ENCODE data around the gene TM4SF18. TPM values are rescaled to one million over a fixed set of nuclear protein-coding genes. Genes with fewer than 3 reads are reported as not detected.

Gene TM4SF18
- total RNA-seq, 1 experiment from 2014 or later, result 9.8 TPM

- Histone ChIP-seq H4K5ac (ENCODE audit: insufficient read length, low read depth, low read length) (no peak overlapping the region), H2BK12ac (ENCODE audit: insufficient read length, low read depth, low read length) (no peak overlapping the region), H3T11ph (ENCODE audit: low read length) (no peak overlapping the region), H2AK5ac (ENCODE audit: insufficient read length, low read length) (no peak overlapping the region), H3K18ac (ENCODE audit: insufficient read length, low read depth, low read length) (no peak overlapping the region), H2BK20ac (ENCODE audit: low read depth, low read length, poor library complexity, severe bottlenecking) (no peak overlapping the region), H4K20me1 (ENCODE audit: control insufficient read depth, insufficient read depth, insufficient read length) (no peaks in the 10 kb centered on the region), H3K23me2 (ENCODE audit: insufficient read length, low read depth, low read length, poor library complexity, severe bottlenecking) (no peaks in the 10 kb centered on the region), H3K23ac (ENCODE audit: insufficient read length, low read depth, low read length) (no peak overlapping the region), H3K4ac (ENCODE audit: low read depth, low read length) (no peak overlapping the region), H2AFZ (ENCODE audit: low read length) (no peak overlapping the region), H2BK15ac (ENCODE audit: low read depth, low read length) (no peak overlapping the region), H3K27me3 (ENCODE audit: insufficient read depth, low read length) (no peaks in the 10 kb centered on the region), H3K4me2 (ENCODE audit: insufficient read depth, insufficient read length, low read length) (no peak overlapping the region), H3K4me1 (ENCODE audit: insufficient read depth, low read length) (no peaks in the 10 kb centered on the region; the same call in 1 of the 2 replicates), H2BK120ac (ENCODE audit: low read depth, low read length, poor library complexity, severe bottlenecking) (no peak overlapping the region), H3K9me3 (ENCODE audit: control insufficient read depth, low read depth, low read length) (no peaks in the 10 kb centered on the region), H4K8ac (replicated peaks; ENCODE audit: insufficient read length, low read depth, low read length) (no peak overlapping the region), H3K79me1 (ENCODE audit: insufficient read depth, low read depth, low read length, poor library complexity, severe bottlenecking) (no peaks in the 10 kb centered on the region), H4K91ac (ENCODE audit: insufficient read length, low read depth, low read length) (no peak overlapping the region), H3K14ac (ENCODE audit: insufficient read depth, low read length) (no peak overlapping the region), H3K27ac (ENCODE audit: insufficient read length, low read depth, low read length) (no peak overlapping the region), H3K79me2 (ENCODE audit: insufficient read depth, low read length) (no peaks in the 10 kb centered on the region), H3K56ac (ENCODE audit: insufficient read length, low read depth, low read length) (no peak overlapping the region), H3K9ac (ENCODE audit: extremely low read depth, insufficient read length, low read length) (no peak overlapping the region), H2BK5ac (ENCODE audit: insufficient read length, low read length) (no peak overlapping the region)
- WGBS (ENCODE audit: extremely low coverage, insufficient read length, low lambda C conversion rate), result no CpG with 5 or more reads among the region's 8 CpGs
- H3K27ac Mint-ChIP-seq, result no peak overlapping the region
- peaks cover 8 to 23% (median 14%) of the 10 kb centered on the region in 3 experiments for H3K36me3 Mint-ChIP-seq (ENCODE audit: insufficient read depth in 1 of 3, low read depth in 3 of 3)
- H3K4me3 Mint-ChIP-seq, result no peak overlapping the region
- H3K9me3 Mint-ChIP-seq, result peaks cover 22 to 25% of the 10 kb centered on the region in 2 experiments
- no peaks in the 10 kb centered on the region; the same call in 1 of the 2 replicates for H3K27me3 Mint-ChIP-seq (ENCODE audit: low read depth)
- DNase-seq, result no peak
- TF ChIP-seq CTCF (conservative IDR thresholded peaks at IDR 0.05), result no peak
- peaks cover 28 to 32% of the 10 kb centered on the region in 2 experiments for H3K4me1 Mint-ChIP-seq
Measured at GRCh38 chr3:149376718-149377407, 43.4 kb upstream of the TM4SF18 start.

Measured in H9 (cell line).